Caco-2 (cell line): ENCODE data around the gene SEMA4A. TPM values are rescaled to one million over a fixed set of nuclear protein-coding genes. Genes with fewer than 3 reads are reported as not detected.

ENCODE experiments used
- BruUV-seq: library from RNA; stranded (reverse); fragments of 400-500 nt; replicated peaks from 2 replicates; lab custom pipeline; 2021; lab: Mats Ljungman, UMichigan
- CTCF ChIA-PET: fragments of 300-600 bp; sonication (Branson Sonifier 250); formaldehyde crosslinking; loops from one replicate; lab custom pipeline; 2022; ENCODE audit warnings: antibody characterized with exemption; lab: Charles Lee
- POLR2A ChIA-PET: fragments of 300-600 bp; sonication (Branson Sonifier 250); formaldehyde crosslinking; loops from one replicate; lab custom pipeline; 2022; ENCODE audit warnings: antibody characterized with exemption; lab: Charles Lee
- DNase-seq, 2 experiments: peaks; one replicate each; pipeline versions ENCODE4 v3.0.0 to v3.0.0-alpha.2; 2020 to 2022
- H3K27me3 ChIP-seq: replicated peaks from 2 replicates; pipeline ENCODE4 v1.6.0; 2011; ENCODE audit warnings: low read length; ENCODE audit not compliant: control insufficient read depth, insufficient read depth
- H3K36me3 ChIP-seq: 2 replicates; pipeline ENCODE4 v1.5.1; 2011; ENCODE audit warnings: low read length; ENCODE audit not compliant: control insufficient read depth, insufficient read depth
- H3K4me1 ChIP-seq: fragments of 250-450 bp; sonication (Bioruptor Pico); 2 replicates; pipeline ENCODE4 v1.5.1; 2020; ENCODE audit warnings: mild to moderate bottlenecking
- H3K4me3 ChIP-seq: 2 replicates; pipeline ENCODE4 v1.5.1; 2011; ENCODE audit warnings: low read depth, mild to moderate bottlenecking, control low read depth, low read length
- H3K9me3 ChIP-seq: fragments of 250-450 bp; sonication (Bioruptor Pico); 2 replicates; pipeline ENCODE4 v1.5.1; 2020; ENCODE audit warnings: mild to moderate bottlenecking, moderate library complexity
- H3K27ac Mint-ChIP-seq: one replicate; pipeline ENCODE4 v1.8.0; 2022; ENCODE audit warnings: mixed read lengths; ENCODE audit not compliant: unreplicated experiment
- H3K27me3 Mint-ChIP-seq: one replicate; pipeline ENCODE4 v1.8.0; 2022; ENCODE audit warnings: mixed read lengths; ENCODE audit not compliant: insufficient read depth, unreplicated experiment
- H3K36me3 Mint-ChIP-seq: one replicate; pipeline ENCODE4 v1.8.0; 2022; ENCODE audit warnings: mild to moderate bottlenecking, mixed read lengths; ENCODE audit not compliant: insufficient read depth, unreplicated experiment
- H3K4me1 Mint-ChIP-seq: one replicate; pipeline ENCODE4 v1.8.0; 2022; ENCODE audit warnings: low read depth, mixed read lengths; ENCODE audit not compliant: unreplicated experiment
- H3K4me3 Mint-ChIP-seq: one replicate; pipeline ENCODE4 v1.8.0; 2022; ENCODE audit warnings: mild to moderate bottlenecking, moderate library complexity, mixed read lengths; ENCODE audit not compliant: unreplicated experiment
- H3K9me3 Mint-ChIP-seq: one replicate; pipeline ENCODE4 v1.8.0; 2022; ENCODE audit warnings: mixed read lengths; ENCODE audit not compliant: unreplicated experiment
- CTCF ChIP-seq, 2 experiments: fragments of 200-600 bp in 1 of 2; IDR thresholded peaks; 1 replicate in 1 of 2; 2 replicates in 1 of 2; pipeline versions ENCODE4 v1.5.1 to v1.8.0; 2011 to 2022; ENCODE audit warnings: antibody characterized with exemption in 1 of 2, control low read depth in 1 of 2, inconsistent platforms in 1 of 2, low read depth in 1 of 2, low read length in 1 of 2, mild to moderate bottlenecking in 1 of 2, moderate library complexity in 1 of 2; ENCODE audit not compliant: insufficient read depth in 1 of 2, severe bottlenecking in 1 of 2, unreplicated experiment in 1 of 2
- intact Hi-C: fragments of 100-400 bp; cut with micrococcal nuclease; formaldehyde crosslinking; loops from one replicate; pipeline ENCODE4 v1.10.0; 2022; ENCODE audit not compliant: unreplicated experiment
- total RNA-seq: library from RNA; stranded (reverse); gene quantifications from 2 replicates; pipeline ENCODE4 v1.2.3, GENCODE V29; 2022

Gene SEMA4A
- total RNA-seq, 1 experiment from 2014 or later: 0.52 TPM

GRCh38 chr1:156226116-156226538 is 72.7 kb downstream of the SEMA4A start:
- Histone ChIP-seq H3K9me3 (no peaks in the 10 kb centered on the region), H3K36me3 (no peaks in the 10 kb centered on the region; the same call in none of the 2 replicates), H3K27me3 (no peaks in the 10 kb centered on the region), H3K4me1 (peaks cover 6% of the 10 kb centered on the region; the same call in 1 of the 2 replicates), H3K4me3 (no peak overlapping the region)
- Mint-ChIP-seq H3K36me3 (peaks cover 42% of the 10 kb centered on the region), H3K9me3 (no peaks in the 10 kb centered on the region), H3K4me3 (no peak overlapping the region), H3K27ac (no peak overlapping the region), H3K27me3 (no peaks in the 10 kb centered on the region), H3K4me1 (peaks cover 2% of the 10 kb centered on the region)
- TF ChIP-seq CTCF (IDR thresholded peaks at IDR 0.05; ENCODE audit: insufficient read depth in 1 of 2, low read depth in 1 of 2, low read length in 1 of 2, severe bottlenecking in 1 of 2, unreplicated experiment in 1 of 2): no peak
- ChIA-PET CTCF (interaction anchor here (2.2 to 3.6 kb wide), 3 partner anchors 57 to 84 kb away, joined by 22 to 73 read pairs (median 55); partner anchors contain the start of genes SMG5 and TMEM79), POLR2A (no interaction called here)
- no peak for DNase-seq
- no TSS peak for BruUV-seq
- intact Hi-C loops: no loop called here

- intact Hi-C loops: no loop called here
- BruUV-seq: no TSS peak
Observed at GRCh38 chr1:156226782-156227181, 73.4 kb downstream of the SEMA4A start.

More at GRCh38 chr1:156226782-156227181, 73.4 kb downstream of the SEMA4A start:
- H3K27me3 ChIP-seq: no peaks in the 10 kb centered on the region
- no peak overlapping the region for H3K4me3 ChIP-seq
- Mint-ChIP-seq H3K27ac (no peak overlapping the region), H3K36me3 (peaks cover 36% of the 10 kb centered on the region), H3K9me3 (no peaks in the 10 kb centered on the region), H3K4me1 (no peaks in the 10 kb centered on the region), H3K27me3 (no peaks in the 10 kb centered on the region), H3K4me3 (no peak overlapping the region)
- H3K9me3 ChIP-seq: no peaks in the 10 kb centered on the region
- peaks cover 8% of the 10 kb centered on the region; the same call in 1 of the 2 replicates for H3K4me1 ChIP-seq
- no peaks in the 10 kb centered on the region; the same call in none of the 2 replicates for H3K36me3 ChIP-seq
- ChIA-PET POLR2A (no interaction called here), CTCF (no interaction called here)
- TF ChIP-seq CTCF (IDR thresholded peaks at IDR 0.05; ENCODE audit: insufficient read depth in 1 of 2, low read depth in 1 of 2, low read length in 1 of 2, severe bottlenecking in 1 of 2, unreplicated experiment in 1 of 2): no peak
- no peak for DNase-seq

Other genes starting within 250 kb of the SEMA4A start
- 21.9 and 23.0 TPM in 2 replicates for gene RIT1, start 242.2 kb upstream of the SEMA4A start, total RNA-seq
- 68.5 and 72.9 TPM in 2 replicates for gene KHDC4, start 219.2 kb upstream of the SEMA4A start, total RNA-seq
- gene RXFP4, start 211.9 kb upstream of the SEMA4A start, total RNA-seq: not detected in 2 replicates
- gene ARHGEF2, start 175.0 kb upstream of the SEMA4A start, total RNA-seq: 46.9 and 60.3 TPM in 2 replicates
- 198 and 203 TPM in 2 replicates for gene SSR2, start 132.6 kb upstream of the SEMA4A start, total RNA-seq
- 60.9 and 65.5 TPM in 2 replicates for gene UBQLN4, start 99.8 kb upstream of the SEMA4A start, total RNA-seq
- gene LAMTOR2, start 98.8 kb upstream of the SEMA4A start, total RNA-seq: 49.4 and 49.5 TPM in 2 replicates
- gene RAB25, start 92.4 kb upstream of the SEMA4A start, total RNA-seq: 138 and 141 TPM in 2 replicates
- gene MEX3A, start 71.1 kb upstream of the SEMA4A start, total RNA-seq: 8.9 and 12.2 TPM in 2 replicates
- gene LMNA, start 38.9 kb upstream of the SEMA4A start, total RNA-seq: 112 and 113 TPM in 2 replicates
- 29.3 and 31.1 TPM in 2 replicates for gene SLC25A44, start 40.5 kb downstream of the SEMA4A start, total RNA-seq
- gene PMF1, start 59.4 kb downstream of the SEMA4A start, total RNA-seq: 90.2 and 95.7 TPM in 2 replicates
- gene BGLAP, start 88.6 kb downstream of the SEMA4A start, total RNA-seq: 1.3 and 2.0 TPM in 2 replicates
- 4.1 and 4.6 TPM in 2 replicates for gene PAQR6, start 94.5 kb downstream of the SEMA4A start, total RNA-seq
- gene SMG5, start 129.2 kb downstream of the SEMA4A start, total RNA-seq: 146 and 155 TPM in 2 replicates
- gene TMEM79, start 130.7 kb downstream of the SEMA4A start, total RNA-seq: 9.5 and 10.7 TPM in 2 replicates
- gene GLMP, start 142.1 kb downstream of the SEMA4A start, total RNA-seq: 63.9 and 74.4 TPM in 2 replicates
- gene VHLL, start 145.7 kb downstream of the SEMA4A start, total RNA-seq: not detected in 2 replicates
- gene CCT3, start 184.7 kb downstream of the SEMA4A start, total RNA-seq: 340 and 380 TPM in 2 replicates
- 2.8 and 3.9 TPM in 2 replicates for gene TSACC, start 184.9 kb downstream of the SEMA4A start, total RNA-seq
- gene RHBG, start 215.6 kb downstream of the SEMA4A start, total RNA-seq: 4.6 and 6.5 TPM in 2 replicates